ENCODE data around the gene CTSE. TPM values are rescaled to one million over a fixed set of nuclear protein-coding genes. Genes with fewer than 3 reads are reported as not detected.

The CTSE gene
- total RNA-seq, 1 experiment from 2014 or later = 0.48 TPM

- Mint-ChIP-seq H3K27me3 (ENCODE audit: insufficient read depth, unreplicated experiment) (no peaks in the 10 kb centered on the region), H3K27ac (ENCODE audit: unreplicated experiment) (no peak overlapping the region), H3K9me3 (ENCODE audit: unreplicated experiment) (no peaks in the 10 kb centered on the region), H3K4me3 (ENCODE audit: unreplicated experiment) (no peak overlapping the region), H3K4me1 (ENCODE audit: low read depth, unreplicated experiment) (peaks cover 16% of the 10 kb centered on the region), H3K36me3 (ENCODE audit: insufficient read depth, unreplicated experiment) (no peaks in the 10 kb centered on the region)
- POLR2A ChIA-PET = no interaction called here
- H3K9me3 ChIP-seq = no peaks in the 10 kb centered on the region
- no peak for TF ChIP-seq CTCF (IDR thresholded peaks at IDR 0.05; ENCODE audit: insufficient read depth in 1 of 2, low read depth in 1 of 2, low read length in 1 of 2, severe bottlenecking in 1 of 2, unreplicated experiment in 1 of 2)
- no peaks in the 10 kb centered on the region for H3K27me3 ChIP-seq (replicated peaks; ENCODE audit: control insufficient read depth, insufficient read depth, low read length)
- BruUV-seq (replicated peaks) = no TSS peak
- H3K4me1 ChIP-seq = peaks cover 10% of the 10 kb centered on the region
- H3K36me3 ChIP-seq (ENCODE audit: control insufficient read depth, insufficient read depth, low read length) = no peaks in the 10 kb centered on the region
- DNase-seq = no peak
- H3K4me3 ChIP-seq (ENCODE audit: low read depth, low read length) = no peak overlapping the region
- CTCF ChIA-PET = no interaction called here
- intact Hi-C loops (cut with micrococcal nuclease; ENCODE audit: unreplicated experiment) = no loop called here
These were observed 23.6 kb upstream of the CTSE start for GRCh38 chr1:206047271-206047670.

- H3K4me3 Mint-ChIP-seq (ENCODE audit: unreplicated experiment) = no peak overlapping the region
- no peaks in the 10 kb centered on the region for H3K9me3 Mint-ChIP-seq (ENCODE audit: unreplicated experiment)
- no peaks in the 10 kb centered on the region for H3K27me3 ChIP-seq (replicated peaks; ENCODE audit: control insufficient read depth, insufficient read depth, low read length)
- intact Hi-C loops (cut with micrococcal nuclease; ENCODE audit: unreplicated experiment) = no loop called here
- ChIA-PET POLR2A (no interaction called here), CTCF (interaction anchor here (1.0 kb wide), 1 partner anchor 15 kb away, joined by 3 read pairs; no protein-coding TSS in a partner anchor)
- no peak for TF ChIP-seq CTCF (IDR thresholded peaks at IDR 0.05; ENCODE audit: insufficient read depth in 1 of 2, low read depth in 1 of 2, low read length in 1 of 2, severe bottlenecking in 1 of 2, unreplicated experiment in 1 of 2)
- no peaks in the 10 kb centered on the region for H3K4me1 Mint-ChIP-seq (ENCODE audit: low read depth, unreplicated experiment)
- H3K27me3 Mint-ChIP-seq (ENCODE audit: insufficient read depth, unreplicated experiment) = peaks cover 9% of the 10 kb centered on the region
- no peaks in the 10 kb centered on the region for H3K36me3 Mint-ChIP-seq (ENCODE audit: insufficient read depth, unreplicated experiment)
- BruUV-seq (replicated peaks) = no TSS peak
- no peak overlapping the region for H3K27ac Mint-ChIP-seq (ENCODE audit: unreplicated experiment)
- DNase-seq = peak in 1 of 2 experiments; percentile 43
- no peaks in the 10 kb centered on the region for H3K36me3 ChIP-seq (ENCODE audit: control insufficient read depth, insufficient read depth, low read length)
- H3K4me1 ChIP-seq = peaks cover 5% of the 10 kb centered on the region; the same call in 1 of the 2 replicates
- H3K9me3 ChIP-seq = no peaks in the 10 kb centered on the region
- H3K4me3 ChIP-seq (ENCODE audit: low read depth, low read length) = no peak overlapping the region
These were observed 17.9 kb upstream of the CTSE start for GRCh38 chr1:206041640-206042039.

- no TSS peak for BruUV-seq (replicated peaks)
- Mint-ChIP-seq H3K27ac (ENCODE audit: unreplicated experiment) (no peak overlapping the region), H3K36me3 (ENCODE audit: insufficient read depth, unreplicated experiment) (no peaks in the 10 kb centered on the region), H3K4me3 (ENCODE audit: unreplicated experiment) (no peak overlapping the region), H3K4me1 (ENCODE audit: low read depth, unreplicated experiment) (no peaks in the 10 kb centered on the region), H3K27me3 (ENCODE audit: insufficient read depth, unreplicated experiment) (peaks cover 11% of the 10 kb centered on the region), H3K9me3 (ENCODE audit: unreplicated experiment) (no peaks in the 10 kb centered on the region)
- DNase-seq = no peak
- POLR2A ChIA-PET = interaction anchor here (0.5 kb wide), 1 partner anchor 15 kb away, joined by 3 read pairs; no protein-coding TSS in a partner anchor
- peaks cover 5% of the 10 kb centered on the region; the same call in 1 of the 2 replicates for H3K4me1 ChIP-seq
- H3K36me3 ChIP-seq (ENCODE audit: control insufficient read depth, insufficient read depth, low read length) = no peaks in the 10 kb centered on the region
- no peaks in the 10 kb centered on the region for H3K27me3 ChIP-seq (replicated peaks; ENCODE audit: control insufficient read depth, insufficient read depth, low read length)
- H3K9me3 ChIP-seq = no peaks in the 10 kb centered on the region
- CTCF ChIA-PET = interaction anchor here (0.7 kb wide), 1 partner anchor 9 kb away, joined by 4 read pairs; no protein-coding TSS in a partner anchor
- no peak overlapping the region for H3K4me3 ChIP-seq (ENCODE audit: low read depth, low read length)
- no peak for TF ChIP-seq CTCF (IDR thresholded peaks at IDR 0.05; ENCODE audit: insufficient read depth in 1 of 2, low read depth in 1 of 2, low read length in 1 of 2, severe bottlenecking in 1 of 2, unreplicated experiment in 1 of 2)
- intact Hi-C loops (cut with micrococcal nuclease; ENCODE audit: unreplicated experiment) = no loop called here
These were observed 16.6 kb upstream of the CTSE start for GRCh38 chr1:206040328-206040727.

Measured in Caco-2 (cell line).